Measurements from ENCODE around the gene DPP6.

DNA sequence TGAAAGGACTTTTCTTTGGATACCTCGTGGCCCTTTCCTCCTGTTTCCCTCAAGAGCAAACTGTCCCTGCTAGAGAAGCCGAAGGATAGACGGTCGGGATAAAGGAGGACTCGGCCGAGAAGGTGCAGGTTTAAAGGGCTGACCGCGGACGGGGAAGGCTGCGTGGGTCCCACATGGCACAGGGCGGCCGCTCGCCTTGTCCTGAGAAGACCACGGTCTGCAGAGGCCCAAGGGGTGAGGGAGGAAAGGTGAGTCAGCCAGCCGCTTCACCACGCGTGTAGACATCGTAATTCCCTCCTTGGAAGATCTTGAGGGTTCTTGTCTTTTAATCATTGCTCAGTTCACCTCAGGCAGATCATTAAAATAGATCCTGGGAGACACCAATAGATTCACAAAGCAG is 253.8 kb downstream of the DPP6 start:
- TF ChIP-seq POLR2A (IDR thresholded peaks at IDR 0.05) (no peak), CTCF (IDR thresholded peaks at IDR 0.05 in 4 of 5, conservative IDR thresholded peaks at IDR 0.05 in 1 of 5) (no peak)
